Lower lobe of right lung (tissue), 2 donors: ENCODE data around the gene TSPEAR. TPM values are rescaled to one million over a fixed set of nuclear protein-coding genes. Genes with fewer than 3 reads are reported as not detected.
A peak's percentile ranks its signal among the peaks of the same experiment; 100 is the strongest.

Experiments used
- ATAC-seq, 2 donors: fragments of 200-7000 bp; cut with Tn5 transposase; one replicate each; pipeline ENCODE4 v1.9.1; 2020 to 2022; ENCODE audit warnings: mild to moderate bottlenecking in 2 of 2, moderate library complexity in 2 of 2
- DNase-seq: peaks from one replicate; pipeline ENCODE4 v3.0.0-alpha.2; 2020
- H3K27ac ChIP-seq: fragments of 200-600 bp; one replicate; pipeline ENCODE4 v1.8.0; 2022
- H3K27me3 ChIP-seq: fragments of 200-600 bp; one replicate; pipeline ENCODE4 v1.8.0; 2022; ENCODE audit warnings: low read depth
- H3K36me3 ChIP-seq: fragments of 200-600 bp; one replicate; pipeline ENCODE4 v1.8.0; 2022; ENCODE audit warnings: mild to moderate bottlenecking
- H3K4me1 ChIP-seq: fragments of 200-600 bp; one replicate; pipeline ENCODE4 v1.8.0; 2022
- H3K4me3 ChIP-seq: fragments of 200-600 bp; one replicate; pipeline ENCODE4 v1.8.0; 2022; ENCODE audit warnings: mild to moderate bottlenecking
- H3K9me3 ChIP-seq: fragments of 200-600 bp; one replicate; pipeline ENCODE4 v1.8.0; 2022
- intact Hi-C: fragments of 100-400 bp; cut with DNase I; formaldehyde crosslinking; loops from one replicate; pipeline ENCODE4 v1.11.0; 2022
- total RNA-seq: library from RNA; stranded (reverse); fragmentation: NEBNext Ultra II Directional; extraction: Animal tissue kit (Norgen Biotek cat#: 25700); gene quantifications from one replicate; pipeline ENCODE4 v1.2.1, GENCODE V29; 2021
- TF ChIP-seq, protein P1 (sequence below): fragments of 200-600 bp; IDR thresholded peaks from one replicate; pipeline ENCODE4 v1.8.0; 2022; ENCODE audit warnings: antibody characterized with exemption, mild to moderate bottlenecking
- donor health status: DM: no; HTN: yes; CAD: no; lungs with severe emphysema.

The TSPEAR gene
- total RNA-seq, 1 donor from 2014 or later = 0.27 TPM

DNA sequence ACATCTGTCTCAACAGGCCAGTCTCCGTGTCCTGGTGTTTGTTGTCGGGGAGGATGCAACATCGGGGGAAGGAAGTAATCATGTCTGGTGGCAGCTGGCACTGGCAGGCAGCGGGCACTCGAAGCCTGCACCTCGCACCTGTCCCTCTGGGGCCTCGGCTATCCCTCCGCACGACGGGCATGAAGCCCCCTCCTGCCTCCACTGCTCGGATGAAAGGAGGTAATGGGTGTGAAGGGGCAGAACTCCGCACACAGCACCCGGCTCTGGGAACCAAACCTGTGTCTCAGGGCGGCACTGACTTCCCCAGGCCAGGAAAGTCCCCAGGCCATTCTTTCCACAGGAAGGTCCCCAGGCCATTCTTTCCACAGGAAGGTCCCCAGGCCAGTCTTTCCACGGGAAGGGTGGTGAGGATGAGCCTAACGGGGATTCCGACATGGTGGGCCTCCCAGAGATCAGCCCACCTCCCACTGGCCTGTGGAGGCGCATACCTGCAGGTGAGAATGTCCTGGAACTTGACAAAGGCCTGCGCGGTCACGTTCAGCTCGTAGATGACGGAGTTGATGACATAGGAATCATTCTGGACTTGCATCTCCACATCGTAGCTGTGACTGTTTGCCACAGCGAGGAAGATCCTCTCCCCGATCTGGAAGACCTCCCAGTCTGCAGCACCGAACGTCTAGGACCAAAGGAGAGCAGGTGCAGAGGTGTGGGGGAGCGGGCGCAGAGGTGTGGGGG is 202.5 kb downstream of the TSPEAR start:
- Histone ChIP-seq H3K9me3 (no peaks in the 10 kb centered on the region), H3K4me3 (no peak overlapping the region), H3K27me3 (peaks cover 18% of the 10 kb centered on the region), H3K4me1 (peaks cover 12% of the 10 kb centered on the region), H3K27ac (no peak overlapping the region), H3K36me3 (no peaks in the 10 kb centered on the region)
- no peak for ATAC-seq
- DNase-seq = peak; percentile 32
- TF ChIP-seq, protein P1, sequence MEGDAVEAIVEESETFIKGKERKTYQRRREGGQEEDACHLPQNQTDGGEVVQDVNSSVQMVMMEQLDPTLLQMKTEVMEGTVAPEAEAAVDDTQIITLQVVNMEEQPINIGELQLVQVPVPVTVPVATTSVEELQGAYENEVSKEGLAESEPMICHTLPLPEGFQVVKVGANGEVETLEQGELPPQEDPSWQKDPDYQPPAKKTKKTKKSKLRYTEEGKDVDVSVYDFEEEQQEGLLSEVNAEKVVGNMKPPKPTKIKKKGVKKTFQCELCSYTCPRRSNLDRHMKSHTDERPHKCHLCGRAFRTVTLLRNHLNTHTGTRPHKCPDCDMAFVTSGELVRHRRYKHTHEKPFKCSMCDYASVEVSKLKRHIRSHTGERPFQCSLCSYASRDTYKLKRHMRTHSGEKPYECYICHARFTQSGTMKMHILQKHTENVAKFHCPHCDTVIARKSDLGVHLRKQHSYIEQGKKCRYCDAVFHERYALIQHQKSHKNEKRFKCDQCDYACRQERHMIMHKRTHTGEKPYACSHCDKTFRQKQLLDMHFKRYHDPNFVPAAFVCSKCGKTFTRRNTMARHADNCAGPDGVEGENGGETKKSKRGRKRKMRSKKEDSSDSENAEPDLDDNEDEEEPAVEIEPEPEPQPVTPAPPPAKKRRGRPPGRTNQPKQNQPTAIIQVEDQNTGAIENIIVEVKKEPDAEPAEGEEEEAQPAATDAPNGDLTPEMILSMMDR = no peak
- intact Hi-C loops = no loop called here

DNA sequence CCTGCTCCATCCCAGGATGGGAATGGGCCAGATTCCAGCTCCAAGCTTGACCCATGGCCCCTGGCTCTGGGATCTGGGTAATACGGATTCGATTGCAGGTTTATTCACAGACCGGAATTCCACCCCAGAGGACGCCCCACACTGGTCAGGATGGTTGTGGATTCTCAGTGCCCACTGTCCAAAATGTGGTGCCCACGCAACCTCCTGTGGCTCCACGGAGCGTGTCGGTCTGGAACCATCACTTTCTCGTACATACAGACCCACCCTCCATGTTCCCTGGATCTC is 203.0 kb downstream of the TSPEAR start:
- Histone ChIP-seq H3K9me3 (no peaks in the 10 kb centered on the region), H3K27me3 (peaks cover 18% of the 10 kb centered on the region), H3K4me1 (peaks cover 12% of the 10 kb centered on the region), H3K27ac (no peak overlapping the region), H3K36me3 (no peaks in the 10 kb centered on the region), H3K4me3 (no peak overlapping the region)
- DNase-seq (no peak), ATAC-seq (no peak)
- TF ChIP-seq, protein P1 = no peak
- intact Hi-C loops = no loop called here

DNA sequence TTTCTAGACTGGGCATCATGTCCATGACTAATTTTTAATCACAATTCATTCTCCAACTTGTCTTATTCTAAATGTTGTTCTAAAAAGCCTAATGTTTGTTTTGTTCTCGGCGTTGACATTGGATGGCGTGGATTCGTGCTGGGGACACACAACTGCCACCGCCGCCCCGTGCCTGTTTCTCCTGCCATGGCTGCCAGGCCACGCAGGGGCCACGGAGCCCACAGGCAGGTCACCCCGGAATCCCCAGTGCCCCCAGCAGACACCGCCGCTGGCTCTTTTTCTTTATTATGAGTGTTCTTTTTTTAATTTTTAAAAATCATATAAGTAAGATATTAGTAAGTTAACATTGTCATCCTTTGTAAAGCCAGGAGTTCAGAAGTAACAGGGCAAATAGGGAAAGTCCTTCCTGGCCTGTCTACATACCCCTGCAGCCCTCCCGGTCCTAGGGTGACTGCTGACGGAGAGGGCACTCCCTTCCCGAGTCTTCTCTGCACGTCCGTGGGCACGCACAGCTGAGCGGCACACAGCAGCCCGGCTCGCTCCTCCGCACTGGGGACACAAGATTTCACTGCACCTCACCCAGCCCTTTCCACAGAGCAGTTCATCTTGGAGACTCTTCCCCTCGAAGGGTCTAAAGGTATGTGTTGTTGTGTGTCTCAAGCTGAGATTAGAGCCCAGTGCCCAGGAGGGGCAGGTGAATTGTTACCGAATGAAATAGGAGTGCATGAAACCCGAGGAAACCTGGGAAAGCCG is 203.5 kb downstream of the TSPEAR start:
- Histone ChIP-seq H3K9me3 (no peaks in the 10 kb centered on the region), H3K27ac (no peak overlapping the region), H3K4me1 (peaks cover 12% of the 10 kb centered on the region), H3K4me3 (no peak overlapping the region), H3K36me3 (no peaks in the 10 kb centered on the region), H3K27me3 (peaks cover 18% of the 10 kb centered on the region)
- DNase-seq (no peak), ATAC-seq (no peak)
- intact Hi-C loops = no loop called here
- TF ChIP-seq, protein P1 = no peak

DNA sequence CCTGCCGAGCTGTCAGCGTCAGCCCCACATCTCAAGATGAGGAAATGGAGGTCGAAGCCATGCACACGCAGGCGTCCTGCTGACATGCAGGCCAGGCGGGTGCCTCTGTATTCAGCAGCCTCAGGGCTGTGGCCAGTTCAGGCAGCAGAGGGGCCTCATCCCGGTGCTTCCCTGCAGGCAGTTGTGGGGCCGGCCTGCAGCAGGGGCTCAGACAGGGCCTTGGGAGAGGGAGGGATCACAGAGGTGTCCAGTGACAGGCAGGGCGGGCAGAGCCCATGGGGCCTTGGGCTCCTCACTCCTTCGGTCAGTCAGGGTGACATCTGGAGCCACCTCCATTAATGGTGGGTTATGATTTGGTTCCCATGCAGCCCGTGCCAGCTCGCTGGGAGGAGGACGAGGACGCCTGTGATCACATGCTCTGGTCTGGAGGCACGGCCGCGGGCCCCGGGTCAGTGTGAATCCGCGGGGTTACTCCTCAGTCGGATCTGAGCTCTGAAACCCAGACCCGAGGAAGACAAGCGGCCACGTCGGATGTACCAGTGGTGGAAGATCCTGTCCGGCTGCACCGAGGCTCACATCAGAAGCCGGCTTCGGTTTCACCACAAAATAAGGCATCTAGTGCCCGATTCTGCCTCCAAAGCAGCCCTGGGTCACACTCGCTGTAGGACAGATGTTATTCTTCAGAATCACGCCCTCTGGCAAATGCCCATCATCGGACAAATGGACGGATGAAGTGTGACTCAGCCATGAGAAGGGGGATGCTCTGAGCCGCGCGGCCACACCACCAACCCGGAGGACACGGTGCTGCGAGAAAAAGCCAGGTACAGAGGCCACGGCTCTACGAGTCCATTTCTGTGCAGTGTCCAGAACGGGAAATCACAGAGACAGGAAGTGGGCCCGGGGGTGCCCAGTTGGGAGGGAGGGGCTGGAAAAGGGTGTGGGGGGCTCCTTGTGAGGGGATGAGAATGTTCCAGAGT is 204.8 kb downstream of the TSPEAR start:
- intact Hi-C loops = no loop called here
- peaks cover 18% of the 10 kb centered on the region for H3K27me3 ChIP-seq
- no peaks in the 10 kb centered on the region for H3K36me3 ChIP-seq
- H3K9me3 ChIP-seq = no peaks in the 10 kb centered on the region
- H3K4me1 ChIP-seq = peaks cover 12% of the 10 kb centered on the region
- ATAC-seq = no peak
- peak; percentile 36 for DNase-seq
- no peak overlapping the region for H3K27ac ChIP-seq
- TF ChIP-seq, protein P1 = no peak
- no peak overlapping the region for H3K4me3 ChIP-seq

DNA sequence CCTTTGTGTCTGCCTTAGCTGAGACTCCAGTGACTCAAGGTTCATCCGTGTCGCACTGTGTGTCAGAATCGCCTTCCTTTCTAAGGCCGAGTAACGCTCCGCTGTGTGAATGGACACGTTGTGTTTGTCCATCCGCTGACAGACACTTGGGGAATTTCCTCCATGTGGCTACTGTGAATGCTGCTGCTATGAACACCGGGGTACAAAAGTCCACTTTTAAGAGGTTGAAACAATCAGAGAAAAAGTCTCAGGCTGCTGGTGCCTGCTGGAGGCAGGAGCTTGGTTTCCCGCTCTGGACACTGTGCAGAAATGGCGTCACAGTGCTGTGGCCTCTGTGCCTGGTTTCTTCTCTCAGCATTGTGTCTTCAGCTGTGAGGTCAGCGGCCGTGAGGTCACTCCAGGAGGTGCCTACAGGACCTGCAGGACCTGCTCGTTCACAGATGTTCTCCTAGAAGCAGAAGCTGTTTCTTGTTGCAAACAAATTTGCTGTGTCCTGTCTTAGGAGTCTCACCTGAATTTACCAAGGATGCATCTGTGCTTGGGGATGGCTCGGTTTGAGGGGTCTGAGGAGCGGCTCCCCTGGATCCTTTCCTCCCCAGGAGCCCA is 205.6 kb downstream of the TSPEAR start:
- Histone ChIP-seq H3K9me3 (no peaks in the 10 kb centered on the region), H3K4me3 (no peak overlapping the region), H3K27ac (no peak overlapping the region), H3K27me3 (peaks cover 16% of the 10 kb centered on the region), H3K4me1 (peaks cover 12% of the 10 kb centered on the region), H3K36me3 (no peaks in the 10 kb centered on the region)
- intact Hi-C loops = no loop called here
- ATAC-seq (no peak), DNase-seq (peak; percentile 28)
- TF ChIP-seq, protein P1 = no peak
